Gastroesophageal sphincter (tissue), 3 donors: ENCODE data around the gene TFR2.

Experiments used
- POLR2A ChIP-seq, 2 donors: fragments of 450-650 bp; IDR thresholded peaks; one replicate each; pipeline ENCODE4 v1.6.1; 2017; ENCODE audit warnings: antibody characterized with exemption in 2 of 2, mild to moderate bottlenecking in 2 of 2, moderate library complexity in 1 of 2
- TF ChIP-seq, protein P1 (sequence below), 4 experiments: fragments of 200-600 bp in 2 of 4; fragments of 450-650 bp in 2 of 4; sonication (generic) in 1 of 4; IDR thresholded peaks; one replicate each; pipeline ENCODE4 v1.5.1; 2017 to 2019; ENCODE audit warnings: antibody characterized with exemption in 4 of 4, mild to moderate bottlenecking in 2 of 4, moderate library complexity in 2 of 4

DNA sequence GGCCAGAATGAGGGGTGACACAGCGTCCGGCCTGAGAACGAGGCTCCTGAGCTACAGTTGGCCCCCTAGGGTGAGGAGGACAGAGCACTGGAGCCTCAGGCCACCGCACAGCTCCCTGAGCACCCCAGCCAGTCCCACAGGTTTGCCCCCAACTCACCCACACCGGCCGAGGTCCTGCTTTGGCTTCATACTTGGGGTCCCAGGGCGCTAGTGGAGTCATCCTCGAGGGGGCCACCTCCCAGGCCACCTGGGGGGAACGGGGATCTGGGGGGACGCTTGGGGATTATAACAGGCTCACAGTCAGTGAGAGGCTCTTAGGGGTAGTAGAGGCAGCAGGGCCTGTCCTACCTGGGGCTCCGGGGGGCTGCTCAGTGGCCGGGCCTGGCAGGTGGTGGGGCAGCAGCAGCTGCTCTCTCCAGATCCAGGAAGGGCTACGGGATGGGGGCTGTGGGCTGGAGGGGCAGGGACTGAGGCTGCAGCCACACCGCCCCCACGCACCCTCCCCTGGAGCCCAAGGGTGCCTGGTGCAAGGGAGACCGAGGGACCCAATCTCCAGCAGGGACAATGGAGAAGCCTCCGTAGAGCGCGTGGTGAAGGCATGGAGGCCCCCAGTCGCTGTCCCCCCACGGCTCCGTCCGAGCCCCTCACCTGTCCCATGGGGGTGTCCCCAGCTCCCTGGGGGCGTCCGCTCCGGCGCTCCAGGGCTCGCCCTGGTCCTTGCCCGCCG, 68.2 kb downstream of the TFR2 start:
- TF ChIP-seq, protein P1, sequence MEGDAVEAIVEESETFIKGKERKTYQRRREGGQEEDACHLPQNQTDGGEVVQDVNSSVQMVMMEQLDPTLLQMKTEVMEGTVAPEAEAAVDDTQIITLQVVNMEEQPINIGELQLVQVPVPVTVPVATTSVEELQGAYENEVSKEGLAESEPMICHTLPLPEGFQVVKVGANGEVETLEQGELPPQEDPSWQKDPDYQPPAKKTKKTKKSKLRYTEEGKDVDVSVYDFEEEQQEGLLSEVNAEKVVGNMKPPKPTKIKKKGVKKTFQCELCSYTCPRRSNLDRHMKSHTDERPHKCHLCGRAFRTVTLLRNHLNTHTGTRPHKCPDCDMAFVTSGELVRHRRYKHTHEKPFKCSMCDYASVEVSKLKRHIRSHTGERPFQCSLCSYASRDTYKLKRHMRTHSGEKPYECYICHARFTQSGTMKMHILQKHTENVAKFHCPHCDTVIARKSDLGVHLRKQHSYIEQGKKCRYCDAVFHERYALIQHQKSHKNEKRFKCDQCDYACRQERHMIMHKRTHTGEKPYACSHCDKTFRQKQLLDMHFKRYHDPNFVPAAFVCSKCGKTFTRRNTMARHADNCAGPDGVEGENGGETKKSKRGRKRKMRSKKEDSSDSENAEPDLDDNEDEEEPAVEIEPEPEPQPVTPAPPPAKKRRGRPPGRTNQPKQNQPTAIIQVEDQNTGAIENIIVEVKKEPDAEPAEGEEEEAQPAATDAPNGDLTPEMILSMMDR (IDR thresholded peaks at IDR 0.05) = no peak
- no peak for TF ChIP-seq POLR2A (IDR thresholded peaks at IDR 0.05)
